Superior temporal gyrus (tissue), 1 donor: ENCODE measurements around the gene NFIA.

Experiments used
- DNase-seq: peaks from one replicate; pipeline ENCODE4 v3.0.0-alpha.2; 2016; ENCODE audit errors: extremely low spot score

Gene NFIA

DNA sequence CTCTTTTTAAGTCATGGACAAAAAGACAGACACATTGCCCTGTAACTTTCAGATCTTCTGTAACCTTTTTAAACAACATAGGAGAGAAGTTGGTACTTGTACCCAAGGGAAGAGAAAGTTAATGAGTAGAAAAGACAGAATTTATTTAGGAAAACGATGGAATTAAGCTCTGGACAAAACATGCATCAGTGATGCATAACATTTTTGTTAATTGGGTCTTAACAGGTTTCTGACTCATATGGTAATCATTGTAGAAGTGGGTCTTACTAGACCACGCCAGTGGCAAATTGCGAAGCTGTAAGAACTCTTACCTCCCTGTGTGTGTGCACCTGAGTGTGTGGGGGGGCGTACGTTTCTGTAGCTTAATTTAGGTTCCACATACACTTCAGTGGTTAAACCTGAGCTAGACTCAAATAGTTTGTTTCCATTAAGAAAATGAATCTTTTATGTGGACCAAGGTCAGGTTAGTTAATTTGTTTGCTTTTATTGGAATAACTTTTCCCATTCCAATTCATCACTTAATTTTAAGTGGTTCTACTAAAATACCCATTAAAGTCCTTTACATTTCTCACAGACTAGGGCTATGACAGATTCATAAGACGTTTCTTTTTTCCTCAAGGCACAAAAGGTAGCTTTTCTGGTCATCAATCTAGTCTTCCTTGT lies 48.1 kb downstream of the NFIA start:
- DNase-seq = no peak

DNA sequence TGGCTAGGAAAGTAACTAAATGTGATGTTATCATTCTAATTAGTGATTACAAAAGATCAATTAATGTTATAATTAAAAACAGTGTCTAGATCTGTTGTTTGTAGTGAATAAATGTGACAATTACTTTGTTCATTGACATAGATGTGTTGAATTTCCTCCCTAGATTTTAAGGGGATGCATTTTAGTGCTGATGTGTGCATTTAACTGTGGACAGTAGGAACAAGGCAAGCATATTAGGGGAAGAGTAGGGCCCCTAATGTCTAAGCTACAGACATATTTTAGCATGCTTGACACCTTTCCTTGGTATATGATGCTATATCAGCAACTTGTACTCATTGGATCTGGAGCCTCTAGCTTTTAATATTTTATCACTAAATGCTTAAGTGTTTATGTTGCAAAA lies 48.9 kb downstream of the NFIA start:
- no peak for DNase-seq

DNA sequence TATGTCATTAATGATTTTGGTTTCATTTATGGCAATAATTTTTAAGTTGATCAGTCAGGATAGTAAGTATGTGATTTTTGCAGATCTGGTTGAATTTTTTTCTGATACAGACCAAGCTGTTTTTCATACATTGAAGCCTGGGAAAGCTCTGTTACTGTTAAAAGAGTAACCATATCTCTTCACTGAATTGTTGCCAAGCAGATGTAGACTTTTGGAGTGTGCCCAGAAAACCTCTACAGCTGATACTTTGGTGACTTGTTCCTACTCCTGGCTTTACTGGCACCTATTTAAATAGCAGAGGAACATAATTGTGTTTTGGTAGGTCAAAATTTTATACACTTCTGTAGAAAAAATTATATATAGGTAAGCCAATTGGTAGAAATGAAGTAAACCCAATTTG lies 49.4 kb downstream of the NFIA start:
- no peak for DNase-seq

DNA sequence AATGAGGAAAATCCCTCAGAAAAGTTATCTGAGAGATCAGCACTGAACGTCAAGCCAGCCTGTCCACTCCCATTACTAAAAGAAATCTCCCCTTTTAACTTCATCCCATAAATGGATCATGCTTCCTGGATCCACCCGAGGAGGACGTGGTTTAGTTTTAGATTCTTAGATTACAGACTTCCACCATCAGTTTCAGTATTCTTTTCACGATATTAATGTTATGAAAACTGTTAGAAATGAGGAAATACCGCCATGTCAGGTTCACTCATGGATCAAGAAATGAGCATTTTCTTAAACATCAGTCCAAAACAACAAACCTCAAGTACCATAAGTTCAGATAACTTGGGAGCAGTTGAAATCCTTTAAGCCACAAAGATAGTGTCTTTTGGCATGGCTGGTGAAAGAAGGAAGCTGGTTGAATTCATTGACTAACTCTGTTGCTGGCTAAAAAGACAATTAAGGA lies 49.8 kb downstream of the NFIA start:
- peak; percentile 39 for DNase-seq

DNA sequence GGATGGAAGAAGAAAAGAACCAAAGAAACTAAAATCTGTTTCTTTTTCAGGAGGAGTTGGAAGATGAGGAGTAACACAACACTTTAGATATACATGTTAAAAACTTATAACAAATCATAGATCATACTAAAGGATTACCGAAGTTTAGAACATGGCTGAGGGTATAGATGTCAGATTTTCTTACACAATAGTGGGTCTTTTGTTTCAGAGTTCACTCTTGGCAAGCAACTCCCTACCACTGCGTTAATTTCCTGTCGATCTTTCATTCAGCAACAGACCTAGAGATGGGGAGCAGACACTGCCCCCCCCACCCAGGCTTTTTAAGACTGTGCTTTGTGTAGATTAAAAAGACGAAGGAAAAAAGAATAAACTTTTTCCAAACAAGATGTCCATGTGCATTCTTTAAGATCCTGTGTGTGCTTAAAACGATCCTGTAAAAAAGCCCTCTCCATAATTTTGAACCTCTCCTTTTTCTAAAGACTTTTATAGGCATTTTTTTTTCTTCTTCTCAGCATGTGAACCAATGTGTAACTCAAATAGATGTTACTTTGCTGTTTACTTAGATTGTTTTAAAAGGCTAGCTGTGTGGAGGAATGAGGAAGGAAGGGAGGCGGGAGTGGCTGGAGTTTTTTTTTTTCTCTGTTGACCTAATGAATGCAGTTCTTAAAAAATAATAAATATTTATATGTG lies 50.4 kb downstream of the NFIA start:
- peak; percentile 47 for DNase-seq

DNA sequence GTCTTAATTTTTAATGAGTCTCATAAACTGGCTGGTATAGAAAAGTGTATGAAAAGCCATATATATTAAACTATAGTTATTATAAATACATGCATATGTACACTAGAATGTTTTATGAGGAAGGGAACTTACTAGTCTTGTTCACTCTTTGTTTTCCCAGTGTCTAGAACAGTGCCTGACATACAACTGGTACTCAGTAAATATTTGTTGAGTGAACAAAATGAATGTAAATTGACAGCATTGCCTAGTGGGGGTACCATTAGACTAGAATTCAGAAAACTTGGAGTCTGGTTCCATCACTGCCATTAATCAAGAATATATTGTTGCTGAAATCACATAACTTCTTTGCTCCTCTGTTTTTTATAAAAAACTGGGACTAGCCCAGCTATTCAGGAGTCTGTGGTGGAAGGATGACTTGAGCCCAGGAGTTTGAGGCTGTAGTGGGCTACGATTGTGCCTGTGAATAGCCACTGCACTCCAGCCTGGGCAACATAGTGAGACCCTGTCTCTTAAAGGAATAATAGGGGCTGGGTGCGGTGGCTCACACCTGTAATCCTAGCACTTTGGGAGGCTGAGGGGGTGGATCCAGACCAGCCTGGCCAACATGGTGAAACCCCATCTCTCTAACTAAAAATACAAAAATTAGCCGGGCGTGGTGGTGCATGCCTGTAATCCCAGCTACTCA lies 51.1 kb downstream of the NFIA start:
- peak; percentile 11 for DNase-seq

DNA sequence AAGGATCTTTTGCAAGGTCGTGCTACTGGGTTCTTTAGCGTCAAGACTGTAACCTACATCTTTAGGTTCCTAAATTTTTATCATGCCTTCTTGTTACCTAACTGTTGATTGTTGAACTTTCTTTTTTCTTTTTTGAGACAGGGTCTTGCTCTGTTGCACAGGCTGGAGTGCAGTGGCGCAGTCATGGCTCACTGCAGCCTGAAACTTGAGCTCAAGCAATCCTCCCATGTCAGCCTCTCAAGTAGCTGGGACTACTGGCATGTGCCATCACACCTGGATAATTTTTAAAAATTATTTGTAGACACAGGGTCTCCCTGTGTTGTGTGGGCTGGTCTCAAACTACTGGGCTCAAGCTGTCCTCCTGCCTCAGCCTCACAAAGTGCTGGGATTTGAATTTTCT lies 52.9 kb downstream of the NFIA start:
- DNase-seq = no peak

DNA sequence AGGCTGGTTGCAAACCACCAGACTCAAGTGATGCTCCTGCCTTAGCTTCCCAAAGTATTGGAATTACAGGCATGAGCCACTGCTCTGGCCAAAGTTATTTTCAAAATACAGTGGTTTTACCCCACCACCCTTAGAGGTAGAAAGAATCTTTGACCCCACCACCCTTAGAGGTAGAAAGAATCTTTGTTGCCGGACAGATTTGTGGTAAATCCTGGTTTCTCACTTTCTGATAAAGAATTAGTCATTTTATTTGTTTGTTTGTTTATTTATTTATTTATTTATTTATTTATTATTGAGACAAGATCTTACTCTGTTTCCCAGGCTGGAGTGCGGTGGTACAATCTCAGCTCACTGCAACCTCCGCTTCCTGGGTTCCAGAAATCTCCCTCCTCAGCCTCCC lies 55.9 kb downstream of the NFIA start:
- DNase-seq = no peak

DNA sequence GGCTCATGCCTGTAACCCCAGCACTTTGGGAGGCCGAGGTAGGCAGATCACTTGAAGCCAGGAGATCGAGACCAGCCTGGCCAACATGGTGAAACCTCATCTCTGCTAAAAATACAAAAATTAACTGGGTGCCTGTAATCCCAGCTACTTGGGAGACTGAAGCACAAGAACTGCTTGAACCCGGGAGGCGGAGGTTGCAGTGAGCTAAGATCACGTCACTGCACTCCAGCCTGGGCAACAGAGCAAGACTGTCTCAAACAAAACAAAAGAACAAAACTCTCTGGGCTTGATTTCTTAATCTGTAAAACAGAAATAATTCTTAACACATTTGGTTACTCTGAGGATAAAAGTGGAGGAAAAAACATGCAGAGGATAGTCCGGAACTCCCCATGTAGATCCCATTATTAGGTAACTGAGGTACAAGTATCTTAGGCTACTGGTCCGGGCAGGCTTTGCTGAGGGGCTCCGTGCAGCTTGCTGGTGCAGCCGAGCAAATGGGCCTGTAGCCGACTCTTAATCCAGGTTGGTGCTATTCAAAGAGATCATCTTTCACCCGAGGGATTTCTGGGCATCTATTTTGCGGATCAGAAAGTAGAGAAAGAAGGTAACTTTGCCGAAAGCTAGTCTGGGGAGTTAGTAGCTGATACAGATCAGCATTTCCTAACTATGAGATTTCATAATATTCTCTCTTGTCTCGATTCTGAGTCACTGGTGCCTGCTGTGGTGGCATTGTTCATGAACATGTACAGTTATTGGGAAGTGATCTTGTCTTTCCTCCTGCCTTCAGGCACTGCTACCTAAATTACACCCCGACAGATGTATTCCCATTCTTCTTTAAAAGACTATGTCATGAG lies 56.8 kb downstream of the NFIA start:
- DNase-seq = no peak

DNA sequence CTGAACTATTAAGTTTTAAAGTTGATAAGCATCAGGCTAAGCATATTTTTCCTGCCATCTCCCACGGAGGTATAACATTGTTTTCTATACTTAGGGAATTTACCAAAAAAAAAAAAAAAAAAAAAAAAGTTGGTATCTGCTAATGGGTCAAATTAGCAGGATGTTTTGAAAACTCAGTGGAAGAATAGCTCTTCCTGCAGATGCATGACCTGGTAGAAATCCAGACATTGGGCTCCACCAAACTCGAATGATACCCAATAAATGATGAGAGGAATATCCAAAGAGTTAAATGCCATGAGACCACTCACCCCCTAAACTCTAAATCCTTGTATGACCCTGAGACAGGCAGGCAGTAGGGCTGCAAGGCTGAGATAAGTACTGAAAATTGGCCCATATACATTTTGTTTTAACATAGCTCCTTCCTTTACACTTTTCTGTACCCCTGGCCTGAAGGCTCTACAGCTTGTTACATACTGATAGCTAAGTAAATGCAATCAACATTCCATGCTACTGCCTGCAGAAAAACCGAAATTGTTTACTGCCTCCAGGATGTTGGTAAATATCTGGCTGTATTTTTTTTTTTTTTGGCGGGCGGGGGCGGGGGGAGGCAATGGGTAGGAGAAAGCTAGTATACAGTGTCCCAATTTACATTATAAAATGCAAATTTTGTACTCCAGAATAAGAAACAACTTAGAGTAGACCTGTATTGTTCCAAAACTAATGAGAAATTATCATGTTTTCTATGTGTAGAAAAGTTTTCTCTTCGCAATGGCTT lies 57.6 kb downstream of the NFIA start:
- no peak for DNase-seq

DNA sequence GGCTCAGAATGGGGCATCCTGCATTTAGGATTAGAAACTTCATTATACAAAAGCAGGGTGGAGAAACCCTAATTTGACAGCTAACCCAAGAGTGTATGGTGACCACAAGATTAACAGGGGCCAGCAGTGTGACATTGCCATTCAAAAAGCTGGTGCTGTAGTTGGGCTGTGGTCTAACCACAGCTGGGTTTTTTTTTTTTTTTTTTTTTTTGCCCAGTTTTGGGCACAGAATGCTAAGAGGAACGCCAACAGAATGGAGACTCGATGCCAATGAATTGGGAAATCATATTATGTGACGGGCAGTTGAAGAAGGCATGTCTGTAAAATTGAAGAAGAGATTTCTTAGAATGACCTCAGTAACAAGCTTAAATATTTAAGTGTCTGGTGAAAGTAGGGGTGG lies 58.4 kb downstream of the NFIA start:
- DNase-seq = no peak

DNA sequence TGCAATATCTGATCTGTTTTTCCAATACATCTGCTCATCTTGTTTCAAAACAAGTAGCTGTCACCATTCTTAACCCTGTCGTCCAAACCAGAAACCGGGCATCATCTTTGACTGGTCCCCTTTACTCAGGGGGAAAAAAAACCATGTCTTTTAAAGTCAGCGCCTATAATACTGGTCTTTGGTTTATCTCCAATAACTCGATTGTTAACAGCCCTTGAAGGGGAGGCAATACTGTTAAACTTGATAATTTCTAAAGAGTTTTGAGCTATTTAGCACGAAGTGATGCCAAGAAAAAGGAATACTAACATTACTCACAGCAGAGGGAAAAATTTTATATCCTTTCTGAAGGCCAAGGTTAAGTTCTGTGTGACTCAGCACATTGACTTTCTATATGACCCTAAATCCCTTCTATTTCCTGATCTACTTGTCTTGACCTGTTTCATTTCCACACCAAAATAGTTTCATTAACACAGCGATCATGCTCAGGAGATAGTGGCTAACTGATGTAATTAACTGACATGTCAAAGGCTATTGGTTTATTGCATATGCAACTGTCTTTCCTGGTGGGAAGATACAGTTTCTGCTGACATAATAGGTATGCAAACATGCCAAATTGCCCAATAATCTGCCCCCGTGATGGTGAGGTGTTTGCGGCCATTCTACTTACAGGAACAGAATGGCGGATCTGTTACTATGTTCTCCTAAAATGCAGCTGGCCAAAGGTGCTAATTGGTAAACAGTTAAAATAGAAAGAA lies 59.1 kb downstream of the NFIA start:
- no peak for DNase-seq

DNA sequence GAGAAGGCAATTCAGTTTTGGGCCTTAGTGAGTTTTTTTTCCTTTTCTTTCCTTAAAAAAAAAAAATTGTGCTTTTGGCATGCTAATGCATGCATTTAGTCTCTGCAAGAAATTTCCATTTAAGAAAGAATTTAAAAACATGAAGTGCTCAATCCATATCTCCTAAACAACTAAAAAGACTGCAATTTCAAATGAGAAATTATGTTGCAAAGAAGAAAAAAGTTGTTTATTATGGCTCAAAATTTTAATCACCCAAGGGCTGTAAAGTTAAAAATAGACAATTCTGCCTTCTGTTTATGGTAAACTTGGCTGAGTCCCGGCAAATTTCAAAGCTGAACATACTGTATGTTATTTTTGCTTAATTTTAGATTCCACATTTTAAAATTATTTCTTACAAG lies 59.7 kb downstream of the NFIA start:
- no peak for DNase-seq

DNA sequence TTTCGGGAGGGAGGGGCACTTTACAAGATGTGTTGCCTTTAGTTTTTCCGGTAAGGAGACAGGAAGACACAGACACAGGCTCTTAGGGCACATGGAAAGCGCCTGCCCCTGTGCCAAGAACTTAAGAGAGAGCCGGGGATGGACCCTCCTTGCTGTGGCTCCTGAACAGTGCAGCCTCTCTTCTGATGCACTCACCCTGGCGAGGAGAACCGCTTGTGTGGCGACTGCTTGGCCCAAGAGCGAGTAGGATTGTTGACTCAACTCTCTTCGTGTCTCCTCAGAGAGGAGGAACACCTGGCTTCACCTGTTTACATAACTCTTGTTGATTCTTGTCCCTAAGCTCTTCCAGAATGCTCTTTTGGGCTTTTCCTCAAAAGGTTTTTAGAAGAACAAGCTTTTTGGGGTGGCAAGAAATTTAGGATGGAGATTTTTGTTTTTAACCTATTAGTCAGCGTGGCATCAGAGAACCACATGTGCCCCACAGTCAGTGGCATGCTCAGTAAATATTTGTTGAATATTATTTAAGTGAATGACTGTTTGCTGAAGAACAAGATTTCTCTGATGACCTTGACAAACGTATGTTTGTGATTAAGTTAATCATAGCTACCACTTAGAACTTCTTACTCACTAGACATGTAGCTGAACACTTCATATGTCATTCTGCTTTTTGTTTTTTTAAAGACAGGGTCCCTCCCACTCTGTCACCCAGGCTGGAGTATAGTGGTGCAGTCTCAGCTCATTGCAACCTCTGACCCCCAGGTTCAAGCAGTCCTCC lies 60.6 kb downstream of the NFIA start:
- DNase-seq = no peak

DNA sequence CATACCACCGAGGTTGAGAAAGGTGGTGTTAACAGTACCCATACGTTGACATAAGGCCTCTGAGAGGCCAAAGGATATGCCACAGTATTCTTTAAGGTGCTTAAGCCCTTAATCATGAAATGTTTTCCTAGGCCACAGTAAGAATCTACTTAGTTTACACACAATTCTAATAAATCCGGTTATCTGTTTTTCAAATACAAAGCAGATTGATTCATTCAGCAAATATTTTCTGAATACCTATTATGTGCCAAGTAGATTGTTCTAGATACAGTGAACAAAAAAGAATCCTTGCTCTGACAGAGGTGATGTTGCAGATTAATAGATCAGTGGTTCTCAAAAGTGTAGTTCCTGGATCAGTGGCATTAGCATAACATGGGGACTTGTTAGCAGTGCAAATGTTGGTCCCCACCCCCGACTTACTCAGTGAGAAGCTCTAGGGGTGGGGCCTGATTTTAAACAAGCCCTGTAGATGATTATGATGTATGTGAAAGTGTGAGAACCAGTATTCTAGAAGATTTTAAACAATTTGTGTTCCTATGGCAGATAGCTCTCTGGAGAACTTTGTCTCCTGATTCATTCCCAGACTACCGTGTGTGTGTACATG lies 61.6 kb downstream of the NFIA start:
- DNase-seq = no peak

DNA sequence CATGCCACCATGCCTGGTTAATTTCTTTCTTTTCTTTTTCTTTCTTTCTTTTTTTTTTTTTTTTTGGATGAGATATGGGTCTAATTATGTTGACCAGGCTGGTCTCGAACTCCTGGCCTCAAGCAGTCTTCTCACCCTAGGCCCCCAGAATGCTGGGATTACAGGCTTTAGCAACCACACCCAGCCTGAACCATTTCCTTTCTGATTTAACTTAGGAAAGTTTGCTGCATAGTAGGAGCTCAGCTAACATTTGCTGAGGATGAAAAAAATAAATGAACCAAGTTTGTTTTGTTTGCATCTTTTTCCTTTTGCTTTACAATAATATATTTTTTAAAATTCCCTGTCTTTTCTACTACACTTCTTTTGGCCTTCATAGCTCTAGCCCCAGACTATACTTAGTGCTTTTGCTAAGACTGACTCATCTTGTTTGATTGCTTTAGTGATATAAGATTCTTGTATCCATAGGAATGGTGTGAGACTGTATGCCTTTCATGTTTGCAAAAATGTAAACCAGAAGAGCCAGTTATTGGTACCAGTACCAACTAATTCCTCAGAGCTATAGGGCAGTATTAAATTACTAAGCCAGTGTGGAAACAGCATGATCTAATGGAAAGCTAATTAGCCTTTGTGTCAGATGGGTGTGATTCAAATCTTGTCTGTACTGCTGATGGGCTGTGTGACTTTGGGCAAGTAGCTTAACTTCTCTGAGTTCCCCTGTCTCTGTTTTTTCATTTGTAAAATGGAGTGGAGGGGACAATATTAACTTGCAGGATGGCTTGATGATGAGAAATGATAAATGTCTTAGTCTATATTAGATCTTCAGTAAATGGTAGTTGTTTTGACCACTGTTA lies 66.9 kb downstream of the NFIA start:
- no peak for DNase-seq

DNA sequence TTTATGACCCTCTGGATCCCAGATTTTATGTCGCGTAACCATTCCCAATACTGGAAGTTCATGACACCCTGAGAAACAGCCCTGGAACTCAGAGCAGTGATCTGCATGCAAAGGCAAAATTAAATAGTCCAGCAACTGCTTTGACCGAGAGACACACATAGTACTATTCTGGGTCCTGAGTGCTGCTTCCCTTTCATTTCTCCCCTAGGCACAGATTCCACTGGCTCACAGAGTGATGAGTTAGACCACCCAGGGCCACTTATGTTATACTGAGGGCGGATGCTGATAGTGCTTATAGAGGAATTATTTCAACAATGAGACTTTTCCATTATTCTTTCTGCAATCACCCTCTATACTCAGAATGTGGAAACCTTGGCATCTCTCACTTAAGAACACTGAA lies 69.2 kb downstream of the NFIA start:
- no peak for DNase-seq

DNA sequence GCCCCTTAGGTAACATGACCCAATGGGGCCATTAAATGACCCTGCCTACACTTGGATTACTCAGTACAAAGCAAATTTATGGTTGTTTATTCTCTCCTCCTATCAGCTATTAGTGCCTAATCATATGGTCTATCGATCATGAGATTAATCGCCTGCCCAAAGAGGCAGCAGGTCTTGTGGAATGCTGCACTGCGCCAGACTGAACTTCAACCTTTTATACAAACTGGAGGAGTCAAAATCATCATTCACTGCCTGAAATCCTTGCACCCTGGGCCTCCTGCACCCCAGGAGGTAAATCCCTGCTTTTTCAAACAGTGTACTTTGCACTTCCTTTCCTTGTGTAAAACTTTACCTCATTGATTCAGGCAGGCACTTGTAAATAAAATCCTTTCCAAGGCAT lies 69.7 kb downstream of the NFIA start:
- DNase-seq = no peak
